ENCODE results near the gene BCCIP. TPM values are rescaled to one million over a fixed set of nuclear protein-coding genes. Genes with fewer than 3 reads are reported as not detected.

The BCCIP gene
- total and polyA plus RNA-seq, 4 donors, result 21.9 to 44.1 (median 31.2) TPM

- Histone ChIP-seq H3K9ac (ENCODE audit: low read depth in 1 of 2, low read length in 2 of 2) (no peak overlapping the region), H3K27ac (ENCODE audit: low read depth in 1 of 2, low read length in 2 of 2) (no peak overlapping the region), H3K4me1 (ENCODE audit: control insufficient read depth in 4 of 4, insufficient read depth in 4 of 4, low read length in 3 of 4) (no peaks in the 10 kb centered on the region), H3K4me3 (ENCODE audit: low read depth in 1 of 3, low read length in 3 of 3) (no peak overlapping the region), H3K27me3 (ENCODE audit: control insufficient read depth in 4 of 4, insufficient read depth in 4 of 4, low read length in 3 of 4) (no peaks in the 10 kb centered on the region), H3K36me3 (ENCODE audit: control insufficient read depth in 4 of 4, insufficient read depth in 3 of 4, low read depth in 1 of 4, low read length in 3 of 4) (peaks cover 3 to 10% (median 6%) of the 10 kb centered on the region in 4 donors), H3K9me3 (ENCODE audit: control insufficient read depth in 4 of 4, low read length in 3 of 4) (no peaks in the 10 kb centered on the region)
- no peak for DNase-seq (ENCODE audit: low spot score)
- WGBS, result 91% methylated on average over 4 of the region's 4 CpGs
- no peak for TF ChIP-seq YY1 (IDR thresholded peaks at IDR 0.05)
- TF ChIP-seq FOXA2 (IDR thresholded peaks at IDR 0.05), result no peak
- TF ChIP-seq RXRA (IDR thresholded peaks at IDR 0.05), result no peak
- TF ChIP-seq, protein P1, sequence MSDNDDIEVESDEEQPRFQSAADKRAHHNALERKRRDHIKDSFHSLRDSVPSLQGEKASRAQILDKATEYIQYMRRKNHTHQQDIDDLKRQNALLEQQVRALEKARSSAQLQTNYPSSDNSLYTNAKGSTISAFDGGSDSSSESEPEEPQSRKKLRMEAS (IDR thresholded peaks at IDR 0.05), result no peak
- TF ChIP-seq ATF3 (IDR thresholded peaks at IDR 0.05), result no peak
- TF ChIP-seq REST (IDR thresholded peaks at IDR 0.05), result no peak
- no peak for TF ChIP-seq HNF4G (IDR thresholded peaks at IDR 0.05)
- no peak for TF ChIP-seq GABPA (IDR thresholded peaks at IDR 0.05 in 1 of 2, conservative IDR thresholded peaks at IDR 0.05 in 1 of 2)
- no peak for TF ChIP-seq RAD21 (IDR thresholded peaks at IDR 0.05)
- no peak for TF ChIP-seq TAF1 (conservative IDR thresholded peaks at IDR 0.05)
- TF ChIP-seq SP1 (IDR thresholded peaks at IDR 0.05), result no peak
- TF ChIP-seq HNF4A (conservative IDR thresholded peaks at IDR 0.05), result no peak
- no peak for TF ChIP-seq EGR1 (IDR thresholded peaks at IDR 0.05; ENCODE audit: low read depth in 2 of 2)
- no peak for TF ChIP-seq CTCF (IDR thresholded peaks at IDR 0.05; ENCODE audit: low read depth, low read length, missing input control)
These were observed 35.9 kb downstream of the BCCIP start for GRCh38 chr10:125859128-125859817.

DNA sequence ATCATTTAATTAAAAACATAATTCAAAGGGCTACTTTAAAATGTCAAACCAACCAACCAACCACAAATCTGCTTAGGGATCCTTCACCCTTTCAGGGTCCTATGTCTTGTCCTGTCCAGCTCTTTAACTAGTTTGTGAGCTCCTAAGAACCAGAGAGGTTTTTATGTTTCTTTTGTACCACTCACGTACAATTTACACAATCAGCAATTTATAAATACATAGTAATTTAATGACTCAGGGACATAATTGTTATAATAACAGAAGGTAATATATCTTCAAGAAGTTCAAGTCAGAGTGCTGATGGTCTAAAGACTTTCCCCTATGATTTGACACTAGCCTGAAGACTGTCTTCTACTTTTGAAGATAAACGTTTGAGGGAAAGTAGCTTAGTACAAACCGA, 41.8 kb downstream of the BCCIP start:
- peaks cover 4 to 17% (median 13%) of the 10 kb centered on the region in 4 donors for H3K36me3 ChIP-seq (ENCODE audit: control insufficient read depth in 4 of 4, insufficient read depth in 3 of 4, low read depth in 1 of 4, low read length in 3 of 4)
- H3K27me3 ChIP-seq (ENCODE audit: control insufficient read depth in 4 of 4, insufficient read depth in 4 of 4, low read length in 3 of 4), result no peaks in the 10 kb centered on the region
- DNase-seq (ENCODE audit: low spot score), result no peak
- 95% methylated on average over 3 of the region's 3 CpGs for WGBS
- H3K27ac ChIP-seq (ENCODE audit: low read depth in 1 of 2, low read length in 2 of 2), result no peak overlapping the region
- H3K9ac ChIP-seq (ENCODE audit: low read depth in 1 of 2, low read length in 2 of 2), result no peak overlapping the region
- H3K4me1 ChIP-seq (ENCODE audit: control insufficient read depth in 4 of 4, insufficient read depth in 4 of 4, low read length in 3 of 4), result no peaks in the 10 kb centered on the region
- H3K4me3 ChIP-seq (ENCODE audit: low read depth in 1 of 3, low read length in 3 of 3), result no peak overlapping the region
- no peaks in the 10 kb centered on the region for H3K9me3 ChIP-seq (ENCODE audit: control insufficient read depth in 4 of 4, low read length in 3 of 4)
- no peak for TF ChIP-seq HNF4A (conservative IDR thresholded peaks at IDR 0.05)
- no peak for TF ChIP-seq TAF1 (conservative IDR thresholded peaks at IDR 0.05)
- TF ChIP-seq RAD21 (IDR thresholded peaks at IDR 0.05), result no peak
- no peak for TF ChIP-seq ZBTB33 (IDR thresholded peaks at IDR 0.05)
- no peak for TF ChIP-seq YY1 (IDR thresholded peaks at IDR 0.05)
- TF ChIP-seq JUND (IDR thresholded peaks at IDR 0.05), result no peak
- no peak for TF ChIP-seq EGR1 (IDR thresholded peaks at IDR 0.05; ENCODE audit: low read depth in 2 of 2)
- TF ChIP-seq FOXA1 (IDR thresholded peaks at IDR 0.05), result no peak
- TF ChIP-seq HNF4G (IDR thresholded peaks at IDR 0.05), result no peak
- no peak for TF ChIP-seq CTCF (IDR thresholded peaks at IDR 0.05; ENCODE audit: low read depth, low read length, missing input control)
- TF ChIP-seq REST (IDR thresholded peaks at IDR 0.05), result no peak
- TF ChIP-seq RXRA (IDR thresholded peaks at IDR 0.05), result no peak

Measured in liver (tissue), 9 donors.